Left hindlimb (tissue), 1 donor: ENCODE results near the gene TMCO2.
"Not testable (repeated sequence)": the region's sequence is repeated elsewhere in the genome, so short reads cannot be mapped to it uniquely, and the experiment has no call there.

Source experiments
- DNase-seq: peaks from one replicate; pipeline ENCODE4 v3.0.0-alpha.2; 2018

TMCO2 gene

GRCh38 chr1:40247655-40248054, at the start of gene TMCO2:
Gene TMCO2 (plus strand): TSS chr1:40247937. CDS start chr1:40247994, 57 bp downstream.
- DNase-seq, result no peak

GRCh38 chr1:40199126-40199525, 48.6 kb upstream of the TMCO2 start:
- no peak for DNase-seq

GRCh38 chr1:40204856-40205255, 42.9 kb upstream of the TMCO2 start:
- no peak for DNase-seq

GRCh38 chr1:40210511-40211204, 37.1 kb upstream of the TMCO2 start:
- no peak for DNase-seq

- DNase-seq, result no peak
Measured at GRCh38 chr1:40218333-40218732, 29.4 kb upstream of the TMCO2 start.

GRCh38 chr1:40221471-40221905, 26.2 kb upstream of the TMCO2 start:
- not testable (repeated sequence) for DNase-seq

- DNase-seq, result no peak
Measured at GRCh38 chr1:40221977-40222772, 25.6 kb upstream of the TMCO2 start.

- no peak for DNase-seq
Measured at GRCh38 chr1:40224040-40224439, 23.7 kb upstream of the TMCO2 start.

- DNase-seq, result no peak
Measured at GRCh38 chr1:40226192-40226591, 21.5 kb upstream of the TMCO2 start.

GRCh38 chr1:40232444-40232843, 15.3 kb upstream of the TMCO2 start:
- DNase-seq, result no peak

- no peak for DNase-seq
Measured at GRCh38 chr1:40239626-40240025, 8.1 kb upstream of the TMCO2 start.

- no peak for DNase-seq
Measured at GRCh38 chr1:40240390-40240789, 7.3 kb upstream of the TMCO2 start.

- no peak for DNase-seq
Measured at GRCh38 chr1:40241362-40241761, 6.4 kb upstream of the TMCO2 start.

GRCh38 chr1:40243351-40243750, 4.4 kb upstream of the TMCO2 start:
- no peak for DNase-seq

- no peak for DNase-seq
Measured at GRCh38 chr1:40244138-40244744, 3.5 kb upstream of the TMCO2 start.

- DNase-seq, result no peak
Measured at GRCh38 chr1:40245686-40246085, 2.1 kb upstream of the TMCO2 start.

GRCh38 chr1:40248412-40248811, 675 bp downstream of the TMCO2 start:
- DNase-seq, result no peak

- no peak for DNase-seq
Measured at GRCh38 chr1:40251456-40251855, 3.7 kb downstream of the TMCO2 start.

GRCh38 chr1:40252601-40253000, 4.9 kb downstream of the TMCO2 start:
- no peak for DNase-seq

- DNase-seq, result no peak
Measured at GRCh38 chr1:40255231-40255630, 7.5 kb downstream of the TMCO2 start.

- no peak for DNase-seq
Measured at GRCh38 chr1:40256401-40257084, 8.8 kb downstream of the TMCO2 start.

- no peak for DNase-seq
Measured at GRCh38 chr1:40257313-40257687, 9.6 kb downstream of the TMCO2 start.

- peak; percentile 98 for DNase-seq
Measured at GRCh38 chr1:40257688-40258444, 10.1 kb downstream of the TMCO2 start, which contains the start of gene ZMPSTE24. Gene ZMPSTE24 (plus strand): TSS chr1:40258236. CDS start chr1:40258272, 36 bp downstream.
